ENCODE results near the gene SMAD9. TPM values are rescaled to one million over a fixed set of nuclear protein-coding genes. Genes with fewer than 3 reads are reported as not detected.

Gene SMAD9
- polyA plus RNA-seq, 1 of the 3 experiments (the other 2 are of a cell fraction), result 3.1 TPM

DNA sequence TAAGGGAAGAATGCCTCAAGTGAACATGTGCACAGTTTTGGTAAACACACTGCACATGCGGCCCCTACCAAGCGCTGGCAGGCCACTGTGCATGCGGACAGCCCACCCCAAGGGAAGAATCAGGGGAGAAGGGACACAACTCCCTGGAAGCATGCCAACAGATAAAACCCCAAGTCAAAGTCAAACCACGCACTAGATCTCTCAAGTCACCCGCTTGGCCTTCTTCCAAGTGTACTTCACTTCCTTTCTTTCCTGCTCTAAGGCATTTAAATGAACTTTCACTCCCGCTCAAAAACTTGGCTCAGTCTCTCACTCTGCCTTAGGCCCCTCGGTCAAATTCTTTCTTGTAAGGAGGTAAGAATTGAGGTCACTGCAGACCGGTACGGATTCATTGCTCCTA is 105.6 kb downstream of the SMAD9 start:
- Histone ChIP-seq H3K4me2 (no peak overlapping the region), H3K79me2 (ENCODE audit: insufficient read depth) (peaks cover 2% of the 10 kb centered on the region; the same call in 1 of the 2 replicates), H3K4me3 (ENCODE audit: low read depth in 2 of 2, low read length in 1 of 2) (no peak overlapping the region), H3K36me3 (replicated peaks in 1 of 2; ENCODE audit: control insufficient read depth in 1 of 2, insufficient read depth in 2 of 2, low read length in 1 of 2) (no peaks in the 10 kb centered on the region), H3F3A (replicated peaks; ENCODE audit: insufficient read depth) (no peaks in the 10 kb centered on the region), H3K27ac (ENCODE audit: low read depth in 2 of 2, low read length in 1 of 2) (no peak overlapping the region), H3K9ac (no peak overlapping the region), H4K20me1 (ENCODE audit: insufficient read depth) (no peaks in the 10 kb centered on the region), H3K4me1 (ENCODE audit: control insufficient read depth in 1 of 2, insufficient read depth in 2 of 2, low read depth in 1 of 2, low read length in 1 of 2) (no peaks in the 10 kb centered on the region; a peak in 2 of 4 replicates), H3K9me2 (no peaks in the 10 kb centered on the region), H3K27me3 (ENCODE audit: insufficient read depth) (no peaks in the 10 kb centered on the region), H3K9me3 (no peaks in the 10 kb centered on the region), H2AFZ (ENCODE audit: low read depth) (no peak overlapping the region)
- ChIA-PET POLR2A (no interaction called here), CTCF (interaction anchor here (1.3 to 1.4 kb wide), 2 partner anchors 27 to 34 kb away, joined by 3 to 4 read pairs; no protein-coding TSS in a partner anchor)
- TF ChIP-seq, protein P1, sequence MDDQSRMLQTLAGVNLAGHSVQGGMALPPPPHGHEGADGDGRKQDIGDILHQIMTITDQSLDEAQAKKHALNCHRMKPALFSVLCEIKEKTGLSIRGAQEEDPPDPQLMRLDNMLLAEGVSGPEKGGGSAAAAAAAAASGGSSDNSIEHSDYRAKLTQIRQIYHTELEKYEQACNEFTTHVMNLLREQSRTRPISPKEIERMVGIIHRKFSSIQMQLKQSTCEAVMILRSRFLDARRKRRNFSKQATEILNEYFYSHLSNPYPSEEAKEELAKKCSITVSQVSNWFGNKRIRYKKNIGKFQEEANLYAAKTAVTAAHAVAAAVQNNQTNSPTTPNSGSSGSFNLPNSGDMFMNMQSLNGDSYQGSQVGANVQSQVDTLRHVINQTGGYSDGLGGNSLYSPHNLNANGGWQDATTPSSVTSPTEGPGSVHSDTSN (IDR thresholded peaks at IDR 0.05), result no peak
- TF ChIP-seq SIN3A (IDR thresholded peaks at IDR 0.05; ENCODE audit: borderline replicate concordance, low read depth, low read length), result no peak
- no peak for TF ChIP-seq MXI1 (IDR thresholded peaks at IDR 0.05; ENCODE audit: low read depth, low read length)
- no peak for TF ChIP-seq NFIC (IDR thresholded peaks at IDR 0.05; ENCODE audit: borderline replicate concordance)
- no peak for TF ChIP-seq TCF12 (IDR thresholded peaks at IDR 0.05)
- TF ChIP-seq FOXJ3 (CRISPR knock-in tag; IDR thresholded peaks at IDR 0.05), result no peak
- TF ChIP-seq RCOR1 (IDR thresholded peaks at IDR 0.05; ENCODE audit: low read length), result no peak
- TF ChIP-seq, protein P2, sequence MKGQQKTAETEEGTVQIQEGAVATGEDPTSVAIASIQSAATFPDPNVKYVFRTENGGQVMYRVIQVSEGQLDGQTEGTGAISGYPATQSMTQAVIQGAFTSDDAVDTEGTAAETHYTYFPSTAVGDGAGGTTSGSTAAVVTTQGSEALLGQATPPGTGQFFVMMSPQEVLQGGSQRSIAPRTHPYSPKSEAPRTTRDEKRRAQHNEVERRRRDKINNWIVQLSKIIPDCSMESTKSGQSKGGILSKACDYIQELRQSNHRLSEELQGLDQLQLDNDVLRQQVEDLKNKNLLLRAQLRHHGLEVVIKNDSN (IDR thresholded peaks at IDR 0.05; ENCODE audit: borderline replicate concordance, low read depth), result no peak
- TF ChIP-seq, protein P3, sequence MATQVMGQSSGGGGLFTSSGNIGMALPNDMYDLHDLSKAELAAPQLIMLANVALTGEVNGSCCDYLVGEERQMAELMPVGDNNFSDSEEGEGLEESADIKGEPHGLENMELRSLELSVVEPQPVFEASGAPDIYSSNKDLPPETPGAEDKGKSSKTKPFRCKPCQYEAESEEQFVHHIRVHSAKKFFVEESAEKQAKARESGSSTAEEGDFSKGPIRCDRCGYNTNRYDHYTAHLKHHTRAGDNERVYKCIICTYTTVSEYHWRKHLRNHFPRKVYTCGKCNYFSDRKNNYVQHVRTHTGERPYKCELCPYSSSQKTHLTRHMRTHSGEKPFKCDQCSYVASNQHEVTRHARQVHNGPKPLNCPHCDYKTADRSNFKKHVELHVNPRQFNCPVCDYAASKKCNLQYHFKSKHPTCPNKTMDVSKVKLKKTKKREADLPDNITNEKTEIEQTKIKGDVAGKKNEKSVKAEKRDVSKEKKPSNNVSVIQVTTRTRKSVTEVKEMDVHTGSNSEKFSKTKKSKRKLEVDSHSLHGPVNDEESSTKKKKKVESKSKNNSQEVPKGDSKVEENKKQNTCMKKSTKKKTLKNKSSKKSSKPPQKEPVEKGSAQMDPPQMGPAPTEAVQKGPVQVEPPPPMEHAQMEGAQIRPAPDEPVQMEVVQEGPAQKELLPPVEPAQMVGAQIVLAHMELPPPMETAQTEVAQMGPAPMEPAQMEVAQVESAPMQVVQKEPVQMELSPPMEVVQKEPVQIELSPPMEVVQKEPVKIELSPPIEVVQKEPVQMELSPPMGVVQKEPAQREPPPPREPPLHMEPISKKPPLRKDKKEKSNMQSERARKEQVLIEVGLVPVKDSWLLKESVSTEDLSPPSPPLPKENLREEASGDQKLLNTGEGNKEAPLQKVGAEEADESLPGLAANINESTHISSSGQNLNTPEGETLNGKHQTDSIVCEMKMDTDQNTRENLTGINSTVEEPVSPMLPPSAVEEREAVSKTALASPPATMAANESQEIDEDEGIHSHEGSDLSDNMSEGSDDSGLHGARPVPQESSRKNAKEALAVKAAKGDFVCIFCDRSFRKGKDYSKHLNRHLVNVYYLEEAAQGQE (IDR thresholded peaks at IDR 0.05; ENCODE audit: low read depth, low read length), result no peak
- TF ChIP-seq, protein P4, sequence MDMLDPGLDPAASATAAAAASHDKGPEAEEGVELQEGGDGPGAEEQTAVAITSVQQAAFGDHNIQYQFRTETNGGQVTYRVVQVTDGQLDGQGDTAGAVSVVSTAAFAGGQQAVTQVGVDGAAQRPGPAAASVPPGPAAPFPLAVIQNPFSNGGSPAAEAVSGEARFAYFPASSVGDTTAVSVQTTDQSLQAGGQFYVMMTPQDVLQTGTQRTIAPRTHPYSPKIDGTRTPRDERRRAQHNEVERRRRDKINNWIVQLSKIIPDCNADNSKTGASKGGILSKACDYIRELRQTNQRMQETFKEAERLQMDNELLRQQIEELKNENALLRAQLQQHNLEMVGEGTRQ (IDR thresholded peaks at IDR 0.05; ENCODE audit: borderline replicate concordance, low read depth, low read length), result no peak
- DNase-seq, result no peak
- WGBS (ENCODE audit: low lambda C conversion rate), result 87% methylated on average over 9 of the region's 9 CpGs

DNA sequence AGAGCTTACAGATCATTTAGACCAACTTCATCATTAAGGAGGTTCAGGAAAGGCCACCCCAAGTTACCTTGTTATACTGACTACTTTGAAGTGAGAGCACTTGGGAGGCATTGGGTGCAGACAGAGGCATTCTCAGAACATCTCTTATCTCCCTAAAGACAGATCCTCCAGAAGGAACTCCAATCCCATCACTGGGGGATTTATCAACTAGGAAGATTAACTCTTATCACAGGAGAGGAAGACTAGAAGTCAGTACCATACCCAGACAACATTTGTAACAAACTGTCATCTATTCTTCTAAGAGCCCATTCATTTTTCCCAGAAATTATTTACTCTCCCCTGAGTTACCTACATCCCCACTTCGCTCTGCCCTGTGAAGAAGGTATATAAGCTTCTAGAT is 106.8 kb downstream of the SMAD9 start:
- Histone ChIP-seq H3K36me3 (replicated peaks in 1 of 2; ENCODE audit: control insufficient read depth in 1 of 2, insufficient read depth in 2 of 2, low read length in 1 of 2) (no peaks in the 10 kb centered on the region), H3K9me2 (no peaks in the 10 kb centered on the region), H3K4me2 (no peak overlapping the region), H2AFZ (ENCODE audit: low read depth) (no peak overlapping the region), H3K9ac (no peak overlapping the region), H3F3A (replicated peaks; ENCODE audit: insufficient read depth) (no peaks in the 10 kb centered on the region), H3K27me3 (ENCODE audit: insufficient read depth) (no peaks in the 10 kb centered on the region), H3K4me1 (ENCODE audit: control insufficient read depth in 1 of 2, insufficient read depth in 2 of 2, low read depth in 1 of 2, low read length in 1 of 2) (no peaks in the 10 kb centered on the region; a peak in 1 of 4 replicates), H3K9me3 (no peaks in the 10 kb centered on the region), H3K4me3 (ENCODE audit: low read depth in 2 of 2, low read length in 1 of 2) (no peak overlapping the region), H4K20me1 (ENCODE audit: insufficient read depth) (no peaks in the 10 kb centered on the region), H3K79me2 (ENCODE audit: insufficient read depth) (no peaks in the 10 kb centered on the region), H3K27ac (ENCODE audit: low read depth in 2 of 2, low read length in 1 of 2) (no peak overlapping the region)
- ChIA-PET CTCF (interaction anchor here (0.8 to 1.6 kb wide), 2 partner anchors 14 to 168 kb away, joined by 4 read pairs; no protein-coding TSS in a partner anchor), POLR2A (no interaction called here)
- no peak for DNase-seq
- 27% methylated on average over 1 of the region's 1 CpG for WGBS (ENCODE audit: low lambda C conversion rate)
- TF ChIP-seq NRF1 (IDR thresholded peaks at IDR 0.05; ENCODE audit: low read depth, low read length) (no peak), FOXJ3 (CRISPR knock-in tag; IDR thresholded peaks at IDR 0.05) (no peak), RAD21 (IDR thresholded peaks at IDR 0.05; ENCODE audit: low read length) (no peak), EP300 (IDR thresholded peaks at IDR 0.05; ENCODE audit: borderline replicate concordance in 1 of 2, low read depth in 1 of 2, low read length in 1 of 2) (no peak), POLR2AphosphoS5 (IDR thresholded peaks at IDR 0.05; ENCODE audit: low read depth, low read length) (no peak), FOXM1 (IDR thresholded peaks at IDR 0.05; ENCODE audit: low read depth) (no peak), RFX5 (IDR thresholded peaks at IDR 0.05; ENCODE audit: low read length) (no peak), MEF2A (IDR thresholded peaks at IDR 0.05; ENCODE audit: borderline replicate concordance, low read depth) (no peak)
- TF ChIP-seq, protein P5, sequence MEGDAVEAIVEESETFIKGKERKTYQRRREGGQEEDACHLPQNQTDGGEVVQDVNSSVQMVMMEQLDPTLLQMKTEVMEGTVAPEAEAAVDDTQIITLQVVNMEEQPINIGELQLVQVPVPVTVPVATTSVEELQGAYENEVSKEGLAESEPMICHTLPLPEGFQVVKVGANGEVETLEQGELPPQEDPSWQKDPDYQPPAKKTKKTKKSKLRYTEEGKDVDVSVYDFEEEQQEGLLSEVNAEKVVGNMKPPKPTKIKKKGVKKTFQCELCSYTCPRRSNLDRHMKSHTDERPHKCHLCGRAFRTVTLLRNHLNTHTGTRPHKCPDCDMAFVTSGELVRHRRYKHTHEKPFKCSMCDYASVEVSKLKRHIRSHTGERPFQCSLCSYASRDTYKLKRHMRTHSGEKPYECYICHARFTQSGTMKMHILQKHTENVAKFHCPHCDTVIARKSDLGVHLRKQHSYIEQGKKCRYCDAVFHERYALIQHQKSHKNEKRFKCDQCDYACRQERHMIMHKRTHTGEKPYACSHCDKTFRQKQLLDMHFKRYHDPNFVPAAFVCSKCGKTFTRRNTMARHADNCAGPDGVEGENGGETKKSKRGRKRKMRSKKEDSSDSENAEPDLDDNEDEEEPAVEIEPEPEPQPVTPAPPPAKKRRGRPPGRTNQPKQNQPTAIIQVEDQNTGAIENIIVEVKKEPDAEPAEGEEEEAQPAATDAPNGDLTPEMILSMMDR (IDR thresholded peaks at IDR 0.05), result no peak
- TF ChIP-seq, protein P1 (IDR thresholded peaks at IDR 0.05), result no peak
